Stimulated activated naive CD8-positive, alpha-beta T cell treated with anti-CD3 and anti-CD28 coated beads, Interleukin-15, Interleukin-2, amounts not matched to agents 100 U/mL and 50 U/mL, for 24 hours (primary cell): Measurements from ENCODE around the gene KRTAP1-4.
"Not testable (repeated sequence)": the region's sequence is repeated elsewhere in the genome, so short reads cannot be mapped to it uniquely, and the experiment has no call there.

Source experiments
- ATAC-seq: fragments of 150-1000 bp; cut with Tn5 transposase; one replicate; pipeline ENCODE4 v1.10.0; 2021
- DNase-seq: peaks from one replicate; pipeline ENCODE4 v3.0.0; 2021

The KRTAP1-4 gene

GRCh38 chr17:41003926-41004325, 26.1 kb downstream of the KRTAP1-4 start:
- no peak for DNase-seq
- no peak for ATAC-seq

GRCh38 chr17:41002814-41003213, 27.2 kb downstream of the KRTAP1-4 start:
- DNase-seq: no peak
- no peak for ATAC-seq

- ATAC-seq: no peak
- DNase-seq: no peak
These were observed 28.2 kb downstream of the KRTAP1-4 start for GRCh38 chr17:41001795-41002194.

- ATAC-seq, DNase-seq: not testable (repeated sequence)
These were observed 30.4 kb downstream of the KRTAP1-4 start, which contains the start of gene KRTAP3-2 for GRCh38 chr17:40999563-40999962. Gene KRTAP3-2, minus strand, starts transcription at chr17:40999906. Its CDS starts 53 bp downstream, at chr17:40999853.

- ATAC-seq (no peak), DNase-seq (no peak)
These were observed 32.6 kb downstream of the KRTAP1-4 start for GRCh38 chr17:40997361-40997760.

GRCh38 chr17:40996829-40997228, 33.2 kb downstream of the KRTAP1-4 start:
- ATAC-seq (no peak), DNase-seq (no peak)

GRCh38 chr17:40995116-40995515, 34.9 kb downstream of the KRTAP1-4 start:
- no peak for ATAC-seq
- no peak for DNase-seq

GRCh38 chr17:40993839-40994238, 36.2 kb downstream of the KRTAP1-4 start, which contains the start of gene KRTAP3-3:
Gene KRTAP3-3, minus strand, starts transcription at chr17:40994164. Its CDS starts 67 bp downstream, at chr17:40994097.
- no peak for ATAC-seq
- DNase-seq: no peak

GRCh38 chr17:40993084-40993483, 36.9 kb downstream of the KRTAP1-4 start:
- DNase-seq (no peak), ATAC-seq (no peak)

- DNase-seq (no peak), ATAC-seq (no peak)
These were observed 37.3 kb downstream of the KRTAP1-4 start for GRCh38 chr17:40992666-40993065.

GRCh38 chr17:40986920-40987319, 43.1 kb downstream of the KRTAP1-4 start:
- ATAC-seq (no peak), DNase-seq (no peak)

- DNase-seq (no peak), ATAC-seq (no peak)
These were observed 45.8 kb downstream of the KRTAP1-4 start, which contains the start of gene KRT40 for GRCh38 chr17:40984226-40984625. Gene KRT40, minus strand, starts transcription at chr17:40984326. Its CDS starts 53 bp downstream, at chr17:40984273.

GRCh38 chr17:40981115-40981514, 48.9 kb downstream of the KRTAP1-4 start:
- no peak for DNase-seq
- no peak for ATAC-seq

GRCh38 chr17:40980596-40980995, 49.4 kb downstream of the KRTAP1-4 start:
- DNase-seq (no peak), ATAC-seq (no peak)

GRCh38 chr17:40980117-40980516, 49.9 kb downstream of the KRTAP1-4 start:
- DNase-seq (no peak), ATAC-seq (no peak)
